Astrocyte (in vitro differentiated cells and primary cell): ENCODE data around the gene C12orf76. TPM values are rescaled to one million over a fixed set of nuclear protein-coding genes. Genes with fewer than 3 reads are reported as not detected.

Experiments
- DNase-seq: peaks from one replicate; pipeline ENCODE4 v3.0.0-alpha.2; 2010; ENCODE audit warnings: low read depth
- FAIRE-seq: peaks from 2 replicates; lab custom pipeline; 2011; peaks lifted over from hg19 to GRCh38; lab: Jason Lieb, UNC
- H2AFZ ChIP-seq: 2 replicates; pipeline ENCODE4 v1.6.0; 2012; ENCODE audit warnings: low read depth, low read length, inconsistent platforms
- H3K27ac ChIP-seq: 2 replicates; pipeline ENCODE4 v1.5.1; 2011; ENCODE audit warnings: low read depth, low read length, inconsistent platforms
- H3K27me3 ChIP-seq: 2 replicates; pipeline ENCODE4 v1.6.0; 2011; ENCODE audit warnings: low read length, inconsistent platforms; ENCODE audit not compliant: insufficient read depth
- H3K36me3 ChIP-seq: 2 replicates; pipeline ENCODE4 v1.5.1; 2011; ENCODE audit warnings: low read length, inconsistent platforms; ENCODE audit not compliant: insufficient read depth
- H3K4me1 ChIP-seq: 2 replicates; pipeline ENCODE4 v1.5.1; 2011; ENCODE audit warnings: low read length, inconsistent platforms; ENCODE audit not compliant: insufficient read depth
- H3K4me2 ChIP-seq: 2 replicates; pipeline ENCODE4 v1.6.0; 2012; ENCODE audit warnings: low read length, inconsistent platforms
- H3K4me3 ChIP-seq: 2 replicates; pipeline ENCODE4 v1.5.1; 2011; ENCODE audit warnings: low read depth, mild to moderate bottlenecking, low read length, inconsistent platforms; ENCODE audit not compliant: insufficient read depth
- H3K79me2 ChIP-seq: 2 replicates; pipeline ENCODE4 v1.6.0; 2012; ENCODE audit warnings: mild to moderate bottlenecking, low read length, inconsistent platforms; ENCODE audit not compliant: insufficient read depth
- H3K9ac ChIP-seq: 2 replicates; pipeline ENCODE4 v1.6.0; 2012; ENCODE audit warnings: mild to moderate bottlenecking, low read length, inconsistent platforms
- H3K9me3 ChIP-seq: 2 replicates; pipeline ENCODE4 v1.5.1; 2012; ENCODE audit warnings: low read depth, mild to moderate bottlenecking, low read length, inconsistent platforms; ENCODE audit not compliant: insufficient read depth
- H4K20me1 ChIP-seq: 2 replicates; pipeline ENCODE4 v1.6.0; 2012; ENCODE audit warnings: low read length, inconsistent platforms; ENCODE audit not compliant: insufficient read depth
- H3K27ac Mint-ChIP-seq: one replicate; pipeline ENCODE4 v1.8.0; 2021; ENCODE audit warnings: mild to moderate bottlenecking, mixed read lengths; ENCODE audit not compliant: unreplicated experiment
- H3K27me3 Mint-ChIP-seq: one replicate; pipeline ENCODE4 v1.8.0; 2021; ENCODE audit warnings: low read depth, mixed read lengths; ENCODE audit not compliant: unreplicated experiment
- H3K36me3 Mint-ChIP-seq: one replicate; pipeline ENCODE4 v1.8.0; 2021; ENCODE audit warnings: low read depth, mixed read lengths; ENCODE audit not compliant: unreplicated experiment
- H3K4me1 Mint-ChIP-seq: one replicate; pipeline ENCODE4 v1.8.0; 2021; ENCODE audit warnings: low read depth, mixed read lengths; ENCODE audit not compliant: unreplicated experiment
- H3K4me3 Mint-ChIP-seq: one replicate; pipeline ENCODE4 v1.8.0; 2021; ENCODE audit warnings: mild to moderate bottlenecking, moderate library complexity, mixed read lengths; ENCODE audit not compliant: unreplicated experiment
- H3K9me3 Mint-ChIP-seq: one replicate; pipeline ENCODE4 v1.8.0; 2021; ENCODE audit warnings: mild to moderate bottlenecking, mixed read lengths; ENCODE audit not compliant: unreplicated experiment
- CTCF ChIP-seq: IDR thresholded peaks from 2 replicates; pipeline ENCODE4 v1.5.1; 2011; ENCODE audit warnings: low read depth, mild to moderate bottlenecking, inconsistent platforms, low read length, moderate library complexity; ENCODE audit not compliant: insufficient read depth
- EZH2 ChIP-seq: IDR thresholded peaks from 2 replicates; pipeline ENCODE4 v1.6.1; 2012; ENCODE audit warnings: mild to moderate bottlenecking, low read length, inconsistent platforms; ENCODE audit not compliant: insufficient read depth
- total RNA-seq: library from RNA; stranded (reverse); gene quantifications from 2 replicates; pipeline ENCODE4 v1.2.1, GENCODE V29; 2021

The C12orf76 gene
- total RNA-seq, 1 donor from 2014 or later = 13.0 TPM

DNA sequence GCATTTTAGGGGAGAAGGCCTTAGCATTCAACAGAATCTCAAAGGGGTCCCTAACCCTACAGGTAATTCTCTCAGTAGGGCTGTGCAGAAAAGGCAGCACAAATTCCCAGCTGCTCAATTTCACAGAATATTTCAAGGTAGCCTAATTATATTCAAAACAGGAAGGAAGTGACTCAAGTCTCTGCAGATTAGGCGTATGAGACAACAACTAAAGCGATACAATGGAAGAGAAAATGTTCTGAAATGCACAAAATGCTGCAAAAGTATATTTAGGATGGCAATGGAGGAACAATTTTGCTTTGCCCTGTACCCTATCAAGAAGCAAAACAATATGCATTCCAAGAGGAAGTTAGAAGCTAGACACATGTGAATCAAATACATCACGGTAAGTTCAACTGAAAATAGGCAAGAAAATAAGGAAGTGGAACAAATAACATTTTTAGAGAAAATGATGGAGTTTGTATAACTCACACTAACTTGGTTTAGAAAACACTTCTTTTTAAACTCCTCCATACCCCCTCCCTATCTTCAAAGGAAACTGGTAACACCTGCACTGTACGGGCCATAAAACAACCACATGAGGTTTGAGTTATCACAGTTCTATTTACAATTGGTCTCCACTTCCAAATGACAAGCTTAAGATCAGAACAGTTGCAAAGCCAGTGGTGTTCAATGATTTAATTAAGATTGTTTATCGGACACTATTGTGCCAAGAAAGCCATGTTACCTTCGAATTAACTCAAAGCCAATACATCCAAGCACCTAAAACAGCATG is 53.7 kb downstream of the C12orf76 start:
- DNase-seq (no peak), FAIRE-seq (no peak)
- Histone ChIP-seq H2AFZ (no peak overlapping the region), H3K36me3 (peaks cover 5% of the 10 kb centered on the region), H3K79me2 (peaks cover 72% of the 10 kb centered on the region), H3K9ac (peak overlapping the region; percentile 88), H3K4me2 (peak overlapping the region; percentile 93), H3K4me1 (peaks cover 27% of the 10 kb centered on the region), H3K9me3 (no peaks in the 10 kb centered on the region), H3K4me3 (peak overlapping the region; percentile 76), H3K27ac (no peak overlapping the region), H3K27me3 (no peaks in the 10 kb centered on the region), H4K20me1 (peaks cover 36% of the 10 kb centered on the region)
- Mint-ChIP-seq H3K36me3 (peaks cover 2% of the 10 kb centered on the region), H3K27me3 (no peaks in the 10 kb centered on the region), H3K4me3 (peak overlapping the region; percentile 96), H3K27ac (no peak overlapping the region), H3K9me3 (no peaks in the 10 kb centered on the region), H3K4me1 (peaks cover 18% of the 10 kb centered on the region)
- no peak for TF ChIP-seq CTCF
- TF ChIP-seq EZH2 = no peak

DNA sequence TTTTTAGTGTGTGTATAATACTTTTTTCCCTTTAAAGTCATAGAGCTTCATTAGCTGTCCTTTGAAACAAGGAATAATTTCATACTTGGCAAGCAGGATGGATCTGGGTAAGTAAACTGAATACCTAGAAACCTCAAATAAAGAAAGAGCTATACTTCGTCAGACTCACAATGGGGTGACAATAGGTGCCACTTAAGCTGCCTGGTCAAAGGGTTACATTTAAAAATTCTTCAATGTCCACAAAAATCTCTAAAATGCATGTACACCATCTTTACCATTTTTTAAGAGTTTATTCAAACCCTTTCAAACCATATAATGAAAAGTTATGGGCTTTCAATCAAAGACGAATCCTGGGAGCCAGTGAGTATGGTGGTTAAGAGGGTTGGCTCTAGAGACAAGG is 55.2 kb downstream of the C12orf76 start:
- no peak overlapping the region for H3K4me3 ChIP-seq
- no peak overlapping the region for H3K4me3 Mint-ChIP-seq
- no peaks in the 10 kb centered on the region for H3K9me3 Mint-ChIP-seq
- H3K79me2 ChIP-seq = peaks cover 63% of the 10 kb centered on the region
- H3K36me3 ChIP-seq = peaks cover 11% of the 10 kb centered on the region
- H3K9me3 ChIP-seq = no peaks in the 10 kb centered on the region
- H3K4me1 Mint-ChIP-seq = peaks cover 18% of the 10 kb centered on the region
- no peak for FAIRE-seq
- no peak overlapping the region for H2AFZ ChIP-seq
- peaks cover 36% of the 10 kb centered on the region for H4K20me1 ChIP-seq
- H3K27ac ChIP-seq = no peak overlapping the region
- H3K27ac Mint-ChIP-seq = no peak overlapping the region
- TF ChIP-seq EZH2 (no peak), CTCF (no peak)
- peaks cover 19% of the 10 kb centered on the region for H3K4me1 ChIP-seq
- H3K27me3 Mint-ChIP-seq = no peaks in the 10 kb centered on the region
- no peak for DNase-seq
- no peaks in the 10 kb centered on the region for H3K27me3 ChIP-seq
- H3K36me3 Mint-ChIP-seq = peaks cover 3% of the 10 kb centered on the region
- H3K4me2 ChIP-seq = no peak overlapping the region
- no peak overlapping the region for H3K9ac ChIP-seq

GRCh38 chr12:109991586-109991985 is 56.7 kb downstream of the C12orf76 start:
- no peak for DNase-seq
- no peaks in the 10 kb centered on the region for H3K27me3 ChIP-seq
- H4K20me1 ChIP-seq = peaks cover 36% of the 10 kb centered on the region
- H3K9ac ChIP-seq = no peak overlapping the region
- peaks cover 63% of the 10 kb centered on the region for H3K79me2 ChIP-seq
- FAIRE-seq = no peak
- Mint-ChIP-seq H3K36me3 (peaks cover 10% of the 10 kb centered on the region), H3K9me3 (no peaks in the 10 kb centered on the region), H3K27me3 (no peaks in the 10 kb centered on the region), H3K4me1 (peaks cover 18% of the 10 kb centered on the region), H3K4me3 (no peak overlapping the region), H3K27ac (no peak overlapping the region)
- H3K27ac ChIP-seq = no peak overlapping the region
- peaks cover 17% of the 10 kb centered on the region for H3K4me1 ChIP-seq
- H3K9me3 ChIP-seq = no peaks in the 10 kb centered on the region
- peaks cover 16% of the 10 kb centered on the region for H3K36me3 ChIP-seq
- H2AFZ ChIP-seq = no peak overlapping the region
- H3K4me3 ChIP-seq = no peak overlapping the region
- TF ChIP-seq CTCF = no peak
- no peak for TF ChIP-seq EZH2
- H3K4me2 ChIP-seq = no peak overlapping the region
